Activated CD8-positive, alpha-beta memory T cell treated with anti-CD3 and anti-CD28 coated beads for 24 hours (primary cell): ENCODE data around the gene RYR1.
A peak's percentile ranks its signal among the peaks of the same experiment; 100 is the strongest.

Experiments
- DNase-seq: peaks from one replicate; pipeline ENCODE4 v3.0.0-alpha.2; 2020

RYR1 gene

GRCh38 chr19:38519168-38519567, 85.7 kb downstream of the RYR1 start:
- DNase-seq = no peak

- DNase-seq = no peak
These were observed 86.5 kb downstream of the RYR1 start for GRCh38 chr19:38519988-38520387.

DNA sequence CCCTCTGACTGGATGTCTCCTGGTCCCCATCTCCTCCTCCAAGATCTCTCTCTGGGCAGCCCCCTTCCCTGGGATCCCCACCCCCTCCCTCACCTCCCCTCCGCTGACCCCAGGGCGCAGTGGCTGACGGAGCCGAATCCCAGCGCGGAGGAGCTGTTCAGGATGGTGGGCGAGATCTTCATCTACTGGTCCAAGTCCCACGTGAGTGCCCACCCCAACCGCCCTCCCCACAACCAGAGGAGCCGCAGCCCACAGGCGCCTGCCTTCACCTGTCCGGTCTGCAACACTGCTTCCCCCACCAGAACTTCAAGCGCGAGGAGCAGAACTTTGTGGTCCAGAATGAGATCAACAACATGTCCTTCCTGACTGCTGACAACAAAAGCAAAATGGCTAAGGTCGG, 89.4 kb downstream of the RYR1 start:
- DNase-seq = no peak

GRCh38 chr19:38523319-38523718, 89.8 kb downstream of the RYR1 start:
- no peak for DNase-seq

- no peak for DNase-seq
These were observed 90.9 kb downstream of the RYR1 start for GRCh38 chr19:38524369-38524768.

GRCh38 chr19:38524994-38525634, 91.6 kb downstream of the RYR1 start:
- DNase-seq = no peak

DNA sequence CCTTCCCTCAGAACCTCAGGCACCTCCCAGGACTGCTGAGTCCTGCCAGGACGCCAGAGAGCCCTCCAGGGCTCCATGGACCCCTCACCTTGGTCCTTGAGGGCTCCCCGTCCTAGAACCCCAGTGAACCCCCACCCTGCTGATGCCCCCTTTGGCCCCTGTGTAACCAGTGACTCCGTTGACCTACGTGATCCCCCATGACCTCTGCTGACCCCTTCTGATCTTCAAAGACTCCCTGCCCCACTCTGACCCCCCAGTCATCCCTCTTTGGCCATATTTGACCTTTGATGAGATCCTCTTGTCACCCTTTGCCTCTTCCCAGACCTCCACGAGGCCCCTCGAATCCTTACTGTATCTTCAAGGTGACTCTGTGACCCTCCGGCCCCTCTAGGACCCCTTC, 92.9 kb downstream of the RYR1 start:
- DNase-seq = no peak

GRCh38 chr19:38527466-38528136, 94.1 kb downstream of the RYR1 start:
- no peak for DNase-seq

DNA sequence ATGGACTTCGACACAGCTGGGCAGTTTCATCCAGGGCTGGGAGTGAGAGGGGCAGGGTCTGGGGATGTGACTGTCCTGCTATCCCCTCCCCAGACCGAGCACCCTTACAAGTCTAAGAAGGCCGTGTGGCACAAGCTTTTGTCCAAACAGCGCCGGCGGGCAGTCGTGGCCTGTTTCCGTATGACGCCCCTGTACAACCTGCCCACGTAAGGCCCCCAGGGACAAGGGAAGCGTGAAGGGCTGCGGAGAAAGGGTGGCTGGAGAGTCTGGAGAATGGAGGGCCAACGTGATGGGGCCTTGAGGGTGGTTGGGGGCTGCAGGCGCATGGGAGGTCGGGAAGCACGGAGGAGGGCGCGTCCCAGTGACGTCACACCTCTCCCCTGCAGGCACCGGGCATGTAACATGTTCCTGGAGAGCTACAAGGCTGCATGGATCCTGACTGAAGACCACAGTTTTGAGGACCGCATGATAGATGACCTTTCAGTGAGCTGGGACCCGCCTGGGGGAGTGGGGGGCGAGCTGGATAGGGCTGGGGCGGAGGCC, 94.8 kb downstream of the RYR1 start:
- DNase-seq = no peak

GRCh38 chr19:38528931-38529330, 95.4 kb downstream of the RYR1 start:
- no peak for DNase-seq

DNA sequence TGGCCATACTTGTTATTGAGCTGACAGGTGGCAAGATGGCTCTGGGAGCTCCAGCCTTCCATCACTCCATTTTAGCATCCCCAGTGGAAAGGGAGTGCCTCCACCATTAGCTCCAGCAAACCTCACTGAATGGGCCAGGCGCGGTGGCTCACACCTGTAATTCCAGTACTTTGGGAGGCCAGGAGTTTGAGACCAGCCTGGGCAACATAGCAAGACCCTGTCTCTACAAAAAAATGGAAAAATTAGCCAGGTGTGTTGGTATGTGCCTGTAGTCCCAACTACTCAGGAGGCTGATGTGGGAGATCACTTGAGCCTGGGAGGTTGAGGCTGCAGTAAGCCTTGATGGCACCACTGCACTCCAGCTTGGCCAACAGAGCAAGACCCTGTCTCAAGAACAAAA, 98.0 kb downstream of the RYR1 start:
- no peak for DNase-seq

DNA sequence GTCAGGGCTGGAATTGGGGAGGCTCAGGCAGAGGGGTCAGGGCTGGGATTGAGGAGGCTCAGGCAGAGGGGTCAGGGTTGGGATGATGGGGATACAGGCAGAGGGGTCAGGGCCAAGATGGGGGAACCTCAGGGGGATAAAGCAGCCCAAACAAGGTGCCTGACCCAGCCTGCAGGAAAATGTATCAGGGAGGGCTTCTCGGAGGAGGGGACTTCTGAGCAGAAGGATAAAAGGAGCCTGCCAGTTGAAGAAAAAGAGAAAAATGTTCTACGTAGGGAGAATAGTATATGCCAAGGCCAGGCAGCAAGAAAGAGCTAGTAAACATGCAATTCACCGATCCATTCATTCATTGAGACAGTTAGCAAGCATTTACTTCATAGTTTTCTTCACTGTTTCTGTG, 99.4 kb downstream of the RYR1 start:
- no peak for DNase-seq

DNA sequence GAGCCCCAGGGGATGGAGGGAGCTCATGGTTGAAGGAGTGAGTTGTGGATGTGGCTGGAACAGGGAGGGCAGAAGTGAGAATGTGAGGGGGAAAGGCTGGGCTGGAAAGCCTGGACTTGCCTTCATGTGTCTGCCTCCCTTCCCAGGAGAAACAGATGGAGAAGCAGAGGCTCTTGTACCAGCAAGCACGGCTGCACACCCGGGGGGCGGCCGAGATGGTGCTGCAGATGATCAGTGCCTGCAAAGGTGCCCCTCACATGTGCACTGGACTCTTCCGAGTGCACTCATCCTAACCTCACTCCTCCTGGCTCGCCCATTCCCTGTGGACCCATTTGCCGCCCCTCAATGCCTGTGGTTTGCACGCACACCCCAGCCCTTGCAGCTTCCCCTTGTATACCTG, 101.1 kb downstream of the RYR1 start:
- DNase-seq = no peak

DNA sequence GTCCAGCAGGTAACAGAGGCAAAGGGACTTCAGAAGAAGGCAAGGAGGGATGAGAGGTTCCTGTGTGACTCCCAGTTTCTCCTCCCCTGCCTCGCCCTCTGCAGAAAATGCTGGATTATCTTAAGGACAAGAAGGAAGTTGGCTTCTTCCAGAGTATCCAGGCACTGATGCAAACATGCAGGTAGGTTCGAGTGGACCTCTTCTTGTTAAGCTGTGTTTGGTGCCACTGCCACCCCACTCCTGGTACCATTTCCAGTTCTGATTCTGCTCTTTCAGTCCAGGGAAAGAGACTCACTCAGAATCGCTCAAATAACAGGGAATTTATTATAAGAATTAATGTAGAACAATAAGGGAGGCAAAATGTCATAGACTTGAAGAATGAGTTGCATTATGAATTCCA, 101.7 kb downstream of the RYR1 start:
- DNase-seq = no peak

DNA sequence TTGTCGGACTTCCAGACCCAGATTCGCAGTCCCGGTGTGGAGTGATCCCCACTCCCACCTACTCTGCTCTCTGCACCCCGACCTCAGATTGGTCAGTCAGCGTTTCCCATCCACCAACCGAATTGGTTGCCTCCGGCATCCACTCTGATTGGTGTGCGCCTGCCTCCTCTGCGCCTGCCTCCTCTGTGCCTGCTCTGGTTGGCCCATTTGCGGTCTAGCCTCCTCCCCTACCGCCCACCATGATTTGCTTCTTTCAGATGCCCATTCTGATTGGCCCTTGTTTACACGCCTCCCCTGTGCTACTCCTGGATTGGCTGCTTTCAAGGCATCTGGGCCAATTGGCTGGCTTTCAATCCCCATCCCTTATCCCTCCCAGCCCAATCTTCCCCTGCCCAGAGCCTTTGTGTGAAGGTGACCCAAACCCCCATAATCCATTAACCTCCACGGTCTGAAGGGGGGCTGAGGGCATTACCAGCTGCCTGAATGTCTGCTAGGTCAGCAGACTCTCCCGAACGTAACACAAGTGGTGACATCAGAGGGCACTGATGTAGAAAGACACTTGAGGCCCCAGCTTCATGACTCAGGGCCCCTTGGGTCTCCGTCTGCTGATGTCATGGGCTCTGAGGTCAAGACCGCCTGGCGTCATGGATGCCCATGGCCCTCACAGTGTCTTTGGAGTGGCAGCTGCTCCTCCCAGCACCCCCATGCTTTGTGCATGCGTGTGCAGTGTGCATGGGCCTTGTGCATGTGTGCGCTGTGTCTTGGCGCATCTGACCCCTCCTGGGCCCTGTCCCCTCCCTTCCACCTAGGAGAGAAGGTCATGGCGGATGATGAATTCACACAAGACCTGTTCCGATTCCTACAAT, 103.8 kb downstream of the RYR1 start:
- no peak for DNase-seq

GRCh38 chr19:38538386-38538785, 104.9 kb downstream of the RYR1 start:
- no peak for DNase-seq

GRCh38 chr19:38538793-38539528, 105.5 kb downstream of the RYR1 start:
- no peak for DNase-seq

DNA sequence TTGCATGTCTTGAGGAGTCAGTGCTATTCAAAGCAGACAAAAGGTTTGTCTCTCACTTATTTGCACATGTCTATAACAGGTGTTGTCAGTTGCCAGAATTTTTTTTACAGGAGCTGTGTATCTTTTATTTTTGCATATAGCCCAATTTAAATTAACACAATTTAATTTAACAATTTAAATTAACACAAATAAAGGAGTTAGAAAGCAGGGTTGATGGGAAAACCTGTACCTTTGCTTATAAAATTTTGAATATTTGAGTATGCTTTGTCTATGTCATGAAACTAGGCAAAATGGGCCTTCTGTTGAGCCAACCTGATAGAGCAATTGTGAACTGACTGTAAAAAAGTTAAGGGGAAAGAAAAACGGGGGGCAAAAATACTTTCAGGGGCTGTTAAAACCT, 106.3 kb downstream of the RYR1 start:
- no peak for DNase-seq

DNA sequence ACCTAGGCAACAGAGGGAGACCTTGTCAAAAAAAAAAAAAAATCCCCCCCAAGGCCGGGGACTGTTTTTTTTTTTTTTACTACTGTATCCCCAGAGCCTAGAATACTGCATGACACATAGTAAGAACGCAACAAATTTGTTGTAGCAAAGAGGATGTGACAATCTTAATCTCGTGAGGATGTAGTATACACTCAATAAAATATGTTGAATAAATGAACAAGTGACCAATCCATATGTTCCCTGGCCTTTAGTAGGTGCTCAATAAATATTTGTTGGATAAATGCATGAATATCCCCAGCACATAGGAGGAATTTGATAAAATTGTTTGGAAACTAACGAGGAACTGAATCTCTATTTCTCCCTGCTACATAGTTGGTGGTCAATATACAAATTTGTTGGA, 108.5 kb downstream of the RYR1 start:
- no peak for DNase-seq

DNA sequence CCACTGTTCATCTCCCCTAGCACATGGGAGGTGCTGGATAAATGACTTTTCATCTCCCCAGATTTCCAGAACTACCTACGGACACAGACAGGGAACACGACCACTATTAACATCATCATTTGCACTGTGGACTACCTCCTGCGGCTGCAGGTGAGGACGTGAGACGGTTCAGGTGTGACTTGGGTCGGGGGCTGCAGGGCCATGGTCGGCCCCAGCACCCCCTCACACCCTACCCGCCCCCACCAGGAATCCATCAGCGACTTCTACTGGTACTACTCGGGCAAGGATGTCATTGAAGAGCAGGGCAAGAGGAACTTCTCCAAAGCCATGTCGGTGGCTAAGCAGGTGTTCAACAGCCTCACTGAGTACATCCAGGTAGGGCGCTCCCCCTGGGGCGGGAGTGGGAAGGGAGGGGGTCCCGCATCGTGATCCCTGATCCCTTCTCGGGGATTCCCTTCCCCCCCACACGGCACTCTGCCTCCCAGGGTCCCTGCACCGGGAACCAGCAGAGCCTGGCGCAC, 109.9 kb downstream of the RYR1 start:
- DNase-seq = no peak

- DNase-seq = peak; percentile 67
These were observed 110.5 kb downstream of the RYR1 start for GRCh38 chr19:38543807-38544568.
